Epithelial cell of proximal tubule (primary cell): ENCODE data around the gene PDLIM5. TPM values are rescaled to one million over a fixed set of nuclear protein-coding genes. Genes with fewer than 3 reads are reported as not detected.

Experiments
- DNase-seq: peaks from one replicate; pipeline ENCODE4 v3.0.0-alpha.2; 2011; ENCODE audit warnings: low read depth
- H3K4me3 ChIP-seq: 2 replicates; pipeline ENCODE4 v1.5.1; 2011; ENCODE audit warnings: low read depth, mild to moderate bottlenecking, low read length
- total RNA-seq: library from RNA; depleted of rRNA; stranded (reverse); fragments of >200 nt; gene quantifications from 2 replicates; pipeline ENCODE4 v1.2.3, GENCODE V29; 2015
- TF ChIP-seq, protein P1 (sequence below): conservative IDR thresholded peaks from 2 replicates; pipeline ENCODE4 v1.5.1; 2012; ENCODE audit warnings: low read depth, mild to moderate bottlenecking, low read length

PDLIM5 gene
- total RNA-seq, 1 donor from 2014 or later, result 48.8 TPM

DNA sequence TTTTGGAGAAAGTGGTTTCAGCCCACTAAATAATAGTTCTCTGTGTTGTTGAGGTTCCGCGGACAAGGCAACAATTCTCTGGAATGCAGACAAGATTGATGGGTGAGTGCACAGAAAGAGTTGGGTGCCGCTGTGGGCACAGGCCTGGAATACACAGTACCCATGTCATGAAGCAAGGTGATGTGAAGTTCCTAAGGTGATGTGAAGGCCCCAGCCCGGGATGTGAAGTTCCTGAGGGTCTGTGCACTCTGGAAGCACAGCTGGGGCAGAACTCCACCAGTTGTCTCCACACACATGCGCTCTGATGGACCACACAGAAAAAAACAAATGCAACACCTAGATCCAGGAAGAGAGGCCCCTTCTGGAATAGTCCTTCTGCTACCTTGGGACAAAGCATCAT is 219.4 kb downstream of the PDLIM5 start:
- no peak for DNase-seq
- H3K4me3 ChIP-seq, result no peak overlapping the region
- TF ChIP-seq, protein P1, sequence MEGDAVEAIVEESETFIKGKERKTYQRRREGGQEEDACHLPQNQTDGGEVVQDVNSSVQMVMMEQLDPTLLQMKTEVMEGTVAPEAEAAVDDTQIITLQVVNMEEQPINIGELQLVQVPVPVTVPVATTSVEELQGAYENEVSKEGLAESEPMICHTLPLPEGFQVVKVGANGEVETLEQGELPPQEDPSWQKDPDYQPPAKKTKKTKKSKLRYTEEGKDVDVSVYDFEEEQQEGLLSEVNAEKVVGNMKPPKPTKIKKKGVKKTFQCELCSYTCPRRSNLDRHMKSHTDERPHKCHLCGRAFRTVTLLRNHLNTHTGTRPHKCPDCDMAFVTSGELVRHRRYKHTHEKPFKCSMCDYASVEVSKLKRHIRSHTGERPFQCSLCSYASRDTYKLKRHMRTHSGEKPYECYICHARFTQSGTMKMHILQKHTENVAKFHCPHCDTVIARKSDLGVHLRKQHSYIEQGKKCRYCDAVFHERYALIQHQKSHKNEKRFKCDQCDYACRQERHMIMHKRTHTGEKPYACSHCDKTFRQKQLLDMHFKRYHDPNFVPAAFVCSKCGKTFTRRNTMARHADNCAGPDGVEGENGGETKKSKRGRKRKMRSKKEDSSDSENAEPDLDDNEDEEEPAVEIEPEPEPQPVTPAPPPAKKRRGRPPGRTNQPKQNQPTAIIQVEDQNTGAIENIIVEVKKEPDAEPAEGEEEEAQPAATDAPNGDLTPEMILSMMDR, result no peak

DNA sequence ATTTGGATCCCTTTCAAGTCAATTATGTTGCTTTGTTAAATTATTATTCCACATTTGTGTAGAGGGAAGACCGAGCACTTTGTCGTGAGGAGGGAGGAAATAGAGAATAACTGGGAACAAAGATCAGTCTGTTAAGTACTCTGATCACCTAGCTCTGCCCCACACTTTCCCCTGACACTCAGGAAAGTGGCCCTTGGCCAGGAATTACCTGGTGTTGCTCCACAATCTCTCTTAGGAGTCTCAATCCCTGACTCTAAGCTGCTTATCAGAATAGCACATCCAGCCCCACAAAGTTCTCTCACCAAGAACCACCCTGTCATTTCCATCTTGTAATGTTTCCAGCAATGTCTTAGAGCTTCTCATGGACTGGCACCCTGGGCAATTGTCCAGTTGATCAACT is 222.2 kb downstream of the PDLIM5 start:
- TF ChIP-seq, protein P1, result no peak
- no peak for DNase-seq

DNA sequence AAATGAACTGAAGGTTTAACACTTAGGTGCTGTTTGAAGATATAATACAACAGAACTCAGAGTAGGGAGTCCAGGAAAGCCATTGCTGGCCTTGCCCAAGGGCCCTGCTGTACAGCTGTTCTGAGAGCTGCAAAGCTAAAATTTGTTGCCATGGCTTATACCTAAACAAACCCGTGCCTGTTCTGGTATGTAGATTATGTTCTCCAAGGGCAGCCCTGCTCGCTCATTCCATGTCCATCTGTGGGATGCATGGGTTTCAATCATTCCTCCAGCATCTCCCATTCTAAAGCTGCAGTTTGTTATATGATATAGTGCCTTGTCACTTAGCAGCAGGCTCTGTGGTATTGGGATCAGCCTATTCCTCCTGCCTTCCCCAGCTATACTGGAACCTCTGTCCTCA is 225.2 kb downstream of the PDLIM5 start:
- TF ChIP-seq, protein P1, result no peak
- no peak overlapping the region for H3K4me3 ChIP-seq
- DNase-seq, result no peak

More for the DNA sequence above, 222.2 kb downstream of the PDLIM5 start:
- H3K4me3 ChIP-seq, result no peak overlapping the region

DNA sequence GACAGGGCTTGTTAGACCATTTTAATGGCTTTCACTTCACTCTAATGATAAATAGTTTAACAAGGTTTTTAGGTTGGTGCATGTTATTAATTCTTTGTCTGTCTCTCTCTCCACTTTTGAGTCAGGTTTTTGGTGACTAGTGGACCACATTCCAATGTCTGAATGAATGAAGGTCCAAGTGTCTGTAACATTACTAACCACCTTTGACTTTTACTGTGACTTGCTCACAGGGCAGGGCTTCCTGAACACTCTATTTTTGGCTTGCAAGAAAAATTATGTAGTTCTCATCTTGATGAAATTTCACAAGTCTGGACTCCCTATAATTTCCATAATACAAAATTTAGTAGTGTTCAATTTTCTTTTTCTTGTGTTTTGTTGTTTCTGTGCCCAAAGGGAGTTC is 227.2 kb downstream of the PDLIM5 start:
- H3K4me3 ChIP-seq, result no peak overlapping the region
- TF ChIP-seq, protein P1, result no peak
- DNase-seq, result no peak

DNA sequence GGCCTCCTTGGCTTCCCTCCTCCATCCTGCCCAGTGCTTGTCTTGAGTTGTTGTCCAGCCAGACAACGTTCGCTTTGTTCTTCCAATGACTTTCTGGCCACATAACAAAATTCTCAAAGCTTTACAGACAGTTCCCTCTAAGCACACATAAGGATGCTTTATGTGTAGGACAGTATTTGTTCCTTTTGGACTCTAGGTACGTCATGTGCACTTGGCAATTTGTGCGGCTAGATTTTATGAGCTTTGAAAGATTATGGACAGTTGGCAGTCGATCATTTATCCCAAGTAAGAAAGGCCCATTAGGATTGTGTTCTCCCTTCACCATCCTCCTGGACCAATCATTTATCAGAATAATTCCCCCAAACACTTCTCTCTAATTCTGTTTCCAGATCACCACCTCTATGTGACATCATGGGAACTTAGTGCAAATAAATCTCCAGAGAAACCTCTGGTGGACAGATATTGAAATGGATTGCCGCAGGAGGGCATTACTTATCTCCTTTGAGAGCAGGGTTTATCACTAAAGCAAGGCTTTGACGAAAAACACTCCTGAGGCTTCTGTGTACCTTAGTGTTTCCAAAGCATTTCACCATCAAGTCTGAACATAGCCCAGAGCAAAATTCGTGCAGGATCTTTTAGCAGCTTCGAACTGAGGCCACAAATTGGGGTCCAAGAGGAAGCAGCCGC is 228.6 kb downstream of the PDLIM5 start:
- DNase-seq, result no peak
- H3K4me3 ChIP-seq, result no peak overlapping the region
- TF ChIP-seq, protein P1, result no peak

DNA sequence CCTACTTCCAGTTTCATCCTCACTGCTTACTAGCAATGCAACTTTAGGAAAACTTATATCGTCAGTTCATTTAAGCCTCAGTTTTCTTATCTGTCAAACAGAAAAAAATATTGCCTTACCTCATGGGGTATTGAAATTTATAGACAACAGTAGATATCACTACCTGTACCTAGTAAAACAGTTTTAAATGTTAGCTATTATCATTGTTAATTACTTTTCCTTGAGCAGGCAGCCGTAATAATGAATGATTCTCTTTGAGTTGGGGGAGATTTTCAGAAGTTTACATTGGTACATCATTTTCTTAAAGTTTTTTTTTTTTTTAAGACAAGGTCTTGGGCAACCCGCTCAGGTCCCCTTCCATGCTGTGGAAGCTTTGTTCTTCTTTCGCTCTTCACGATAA is 234.3 kb downstream of the PDLIM5 start:
- H3K4me3 ChIP-seq, result no peak overlapping the region
- DNase-seq, result no peak
- TF ChIP-seq, protein P1, result no peak
